HEK293 (cell line): ENCODE results near the gene AKT2.

Source experiments
- CTCF ChIA-PET: fragments of 350-600 bp; formaldehyde crosslinking; extraction: SDS; loops from one replicate; lab custom pipeline; 2021; ENCODE audit warnings: antibody characterized with exemption; lab: Yijun Ruan, JAX
- POLR2A ChIA-PET: fragments of 300-600 bp; formaldehyde crosslinking; extraction: SDS; loops from one replicate; lab custom pipeline; 2020; ENCODE audit warnings: antibody characterized with exemption, inconsistent platforms; lab: Yijun Ruan, JAX
- H3K27ac ChIP-seq: fragments of 200-500 bp; sonication (Bioruptor generic); 2 replicates; pipeline ENCODE4 v1.5.1; 2014; ENCODE audit warnings: low read depth, low read length, control low read depth, inconsistent platforms; ENCODE audit errors: extremely low read depth
- H3K36me3 ChIP-seq, 2 experiments: fragments of 200-500 bp in 1 of 2; sonication (Bioruptor generic) in 1 of 2; 1 replicate in 1 of 2; 2 replicates in 1 of 2; pipeline ENCODE4 v1.5.1; 2014 to 2017; ENCODE audit warnings: inconsistent platforms in 2 of 2, low read length in 2 of 2; ENCODE audit not compliant: control insufficient read depth in 2 of 2, insufficient read depth in 1 of 2
- H3K4me1 ChIP-seq: fragments of 200-500 bp; sonication (Bioruptor generic); 2 replicates; pipeline ENCODE4 v1.5.1; 2014; ENCODE audit warnings: mild to moderate bottlenecking, low read length, inconsistent platforms; ENCODE audit not compliant: control insufficient read depth, insufficient read depth
- H3K4me3 ChIP-seq: 2 replicates; pipeline ENCODE4 v1.5.1; 2011; ENCODE audit warnings: low read depth, mild to moderate bottlenecking, control low read depth, low read length, moderate library complexity
- H3K9me3 ChIP-seq: fragments of 200-500 bp; sonication (Bioruptor generic); 2 replicates; pipeline ENCODE4 v1.5.1; 2014; ENCODE audit warnings: low read depth, low read length, inconsistent platforms; ENCODE audit not compliant: control insufficient read depth, insufficient read depth
- MZF1 ChIP-seq: fragments of 450-650 bp; formaldehyde crosslinking; IDR thresholded peaks from 2 replicates; pipeline ENCODE4 v1.5.1; 2017; ENCODE audit warnings: missing biosample characterization, missing genetic modification characterization, borderline replicate concordance
- OVOL3 ChIP-seq: fragments of 450-650 bp; formaldehyde crosslinking; IDR thresholded peaks from 2 replicates; pipeline ENCODE4 v1.5.1; 2016; ENCODE audit warnings: missing biosample characterization, missing genetic modification characterization
- ZBTB48 ChIP-seq: fragments of 450-650 bp; formaldehyde crosslinking; IDR thresholded peaks from 2 replicates; pipeline ENCODE4 v1.5.1; 2016; ENCODE audit warnings: missing biosample characterization, missing genetic modification characterization
- ZBTB8A ChIP-seq: fragments of 450-650 bp; formaldehyde crosslinking; IDR thresholded peaks from 2 replicates; pipeline ENCODE4 v1.5.1; 2016; ENCODE audit warnings: missing biosample characterization, missing genetic modification characterization
- ZFHX2 ChIP-seq: fragments of 450-650 bp; formaldehyde crosslinking; conservative IDR thresholded peaks from 2 replicates; pipeline ENCODE4 v1.5.1; 2016; ENCODE audit warnings: missing biosample characterization, missing genetic modification characterization
- ZNF146 ChIP-seq: fragments of 450-650 bp; formaldehyde crosslinking; IDR thresholded peaks from 2 replicates; pipeline ENCODE4 v1.5.1; 2016; ENCODE audit warnings: missing biosample characterization, missing genetic modification characterization
- ZNF16 ChIP-seq: fragments of 450-650 bp; formaldehyde crosslinking; IDR thresholded peaks from 2 replicates; pipeline ENCODE4 v1.5.1; 2016; ENCODE audit warnings: low read depth, missing biosample characterization, missing genetic modification characterization
- ZNF202 ChIP-seq: fragments of 450-650 bp; formaldehyde crosslinking; IDR thresholded peaks from 2 replicates; pipeline ENCODE4 v1.5.1; 2016; ENCODE audit warnings: missing biosample characterization, missing genetic modification characterization, borderline replicate concordance
- ZNF214 ChIP-seq: fragments of 450-650 bp; formaldehyde crosslinking; IDR thresholded peaks from 2 replicates; pipeline ENCODE4 v1.5.1; 2017; ENCODE audit warnings: missing biosample characterization, mild to moderate bottlenecking, missing genetic modification characterization, borderline replicate concordance
- ZNF23 ChIP-seq: fragments of 450-650 bp; formaldehyde crosslinking; IDR thresholded peaks from 2 replicates; pipeline ENCODE4 v1.5.1; 2016; ENCODE audit warnings: missing biosample characterization, missing genetic modification characterization, borderline replicate concordance
- ZNF311 ChIP-seq: fragments of 450-650 bp; formaldehyde crosslinking; IDR thresholded peaks from 2 replicates; pipeline ENCODE4 v1.5.1; 2017; ENCODE audit warnings: missing biosample characterization, missing genetic modification characterization, borderline replicate concordance
- ZNF335 ChIP-seq: fragments of 450-650 bp; formaldehyde crosslinking; conservative IDR thresholded peaks from 2 replicates; pipeline ENCODE4 v1.5.1; 2016; ENCODE audit warnings: missing biosample characterization, missing genetic modification characterization
- ZNF362 ChIP-seq: fragments of 450-650 bp; formaldehyde crosslinking; IDR thresholded peaks from 2 replicates; pipeline ENCODE4 v1.5.1; 2016; ENCODE audit warnings: missing biosample characterization, missing genetic modification characterization
- ZNF404 ChIP-seq: fragments of 450-650 bp; formaldehyde crosslinking; IDR thresholded peaks from 2 replicates; pipeline ENCODE4 v1.5.1; 2017; ENCODE audit warnings: missing biosample characterization, missing genetic modification characterization
- ZNF416 ChIP-seq: fragments of 450-650 bp; formaldehyde crosslinking; IDR thresholded peaks from 2 replicates; pipeline ENCODE4 v1.5.1; 2016; ENCODE audit warnings: missing biosample characterization, missing genetic modification characterization
- ZNF426 ChIP-seq: fragments of 450-650 bp; formaldehyde crosslinking; IDR thresholded peaks from 2 replicates; pipeline ENCODE4 v1.5.1; 2017; ENCODE audit warnings: missing biosample characterization, missing genetic modification characterization, mild to moderate bottlenecking, inconsistent platforms, moderate library complexity
- ZNF433 ChIP-seq: fragments of 450-650 bp; formaldehyde crosslinking; IDR thresholded peaks from 2 replicates; pipeline ENCODE4 v1.5.1; 2016; ENCODE audit warnings: missing biosample characterization, missing genetic modification characterization, low read depth
- ZNF530 ChIP-seq: fragments of 450-650 bp; formaldehyde crosslinking; IDR thresholded peaks from 2 replicates; pipeline ENCODE4 v1.5.1; 2016; ENCODE audit warnings: low read depth, missing biosample characterization, missing genetic modification characterization
- ZNF654 ChIP-seq: fragments of 450-650 bp; formaldehyde crosslinking; IDR thresholded peaks from 2 replicates; pipeline ENCODE4 v1.5.1; 2016; ENCODE audit warnings: low read depth, missing biosample characterization, missing genetic modification characterization
- ZNF660 ChIP-seq: fragments of 450-650 bp; IDR thresholded peaks from 2 replicates; pipeline ENCODE4 v1.5.1; 2018; ENCODE audit warnings: missing biosample characterization, mild to moderate bottlenecking, missing genetic modification characterization
- ZNF677 ChIP-seq: fragments of 450-650 bp; IDR thresholded peaks from 2 replicates; pipeline ENCODE4 v1.5.0; 2018; ENCODE audit warnings: missing biosample characterization, mild to moderate bottlenecking, missing genetic modification characterization, moderate library complexity
- ZNF830 ChIP-seq: fragments of 450-650 bp; IDR thresholded peaks from 2 replicates; pipeline ENCODE4 v1.5.0; 2018; ENCODE audit warnings: missing biosample characterization, missing genetic modification characterization, low read depth, mild to moderate bottlenecking, moderate library complexity
- ZNF843 ChIP-seq: fragments of 450-650 bp; formaldehyde crosslinking; IDR thresholded peaks from 2 replicates; pipeline ENCODE4 v1.5.1; 2016; ENCODE audit warnings: missing biosample characterization, missing genetic modification characterization
- TF ChIP-seq, protein P1 (sequence below): fragments of 450-650 bp; formaldehyde crosslinking; conservative IDR thresholded peaks from 2 replicates; pipeline ENCODE4 v1.5.1; 2016; ENCODE audit warnings: low read depth, missing biosample characterization, missing genetic modification characterization
- TF ChIP-seq, protein P2 (sequence below): fragments of 450-650 bp; formaldehyde crosslinking; IDR thresholded peaks from 2 replicates; pipeline ENCODE4 v1.5.1; 2016; ENCODE audit warnings: missing biosample characterization, missing genetic modification characterization

AKT2 gene

DNA sequence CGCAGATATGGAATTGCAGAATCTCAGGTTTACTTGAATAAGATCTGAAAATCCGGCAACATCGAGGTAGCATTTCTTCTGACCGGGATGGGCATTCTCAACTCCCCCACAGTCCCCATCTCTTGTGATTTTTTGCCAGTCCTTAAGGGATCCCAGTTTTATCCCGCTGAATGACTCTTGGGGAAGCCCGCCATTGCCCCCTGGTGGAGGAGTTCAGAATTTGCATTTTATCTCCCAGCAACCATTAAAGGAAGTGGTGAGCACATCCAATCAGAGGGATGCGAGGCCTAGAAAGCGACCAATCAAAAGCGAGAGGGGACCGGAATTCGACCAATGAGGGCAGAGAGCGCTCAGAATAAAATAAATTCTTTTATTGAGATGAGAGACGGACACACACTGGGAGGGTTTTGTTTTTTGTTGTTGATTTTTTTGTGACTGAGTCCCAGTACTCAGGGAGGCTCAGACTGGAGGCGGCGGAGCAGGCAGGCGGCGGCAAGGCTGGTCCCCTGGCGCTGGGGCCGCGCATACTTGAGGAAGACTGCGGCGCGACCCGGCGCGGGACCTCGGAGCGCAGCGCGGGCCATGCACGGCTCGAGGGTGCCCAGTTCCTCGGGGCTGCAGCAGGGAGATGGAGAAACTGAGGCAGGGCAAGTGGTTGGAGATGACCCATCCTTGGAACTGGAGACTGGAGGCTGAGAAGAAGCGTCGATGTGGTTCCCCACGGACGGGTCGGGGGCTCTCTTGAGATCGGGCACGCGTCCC is 63.1 kb downstream of the AKT2 start:
- no peak overlapping the region for H3K4me3 ChIP-seq
- POLR2A ChIA-PET: no interaction called here
- CTCF ChIA-PET: interaction anchor here (0.6 to 5.1 kb wide), 9 partner anchors 8 to 113 kb away, joined by 3 to 52 read pairs (median 4); no protein-coding TSS in a partner anchor
- TF ChIP-seq ZNF23 (tag by site-specific recombination): no peak
- TF ChIP-seq, protein P1, sequence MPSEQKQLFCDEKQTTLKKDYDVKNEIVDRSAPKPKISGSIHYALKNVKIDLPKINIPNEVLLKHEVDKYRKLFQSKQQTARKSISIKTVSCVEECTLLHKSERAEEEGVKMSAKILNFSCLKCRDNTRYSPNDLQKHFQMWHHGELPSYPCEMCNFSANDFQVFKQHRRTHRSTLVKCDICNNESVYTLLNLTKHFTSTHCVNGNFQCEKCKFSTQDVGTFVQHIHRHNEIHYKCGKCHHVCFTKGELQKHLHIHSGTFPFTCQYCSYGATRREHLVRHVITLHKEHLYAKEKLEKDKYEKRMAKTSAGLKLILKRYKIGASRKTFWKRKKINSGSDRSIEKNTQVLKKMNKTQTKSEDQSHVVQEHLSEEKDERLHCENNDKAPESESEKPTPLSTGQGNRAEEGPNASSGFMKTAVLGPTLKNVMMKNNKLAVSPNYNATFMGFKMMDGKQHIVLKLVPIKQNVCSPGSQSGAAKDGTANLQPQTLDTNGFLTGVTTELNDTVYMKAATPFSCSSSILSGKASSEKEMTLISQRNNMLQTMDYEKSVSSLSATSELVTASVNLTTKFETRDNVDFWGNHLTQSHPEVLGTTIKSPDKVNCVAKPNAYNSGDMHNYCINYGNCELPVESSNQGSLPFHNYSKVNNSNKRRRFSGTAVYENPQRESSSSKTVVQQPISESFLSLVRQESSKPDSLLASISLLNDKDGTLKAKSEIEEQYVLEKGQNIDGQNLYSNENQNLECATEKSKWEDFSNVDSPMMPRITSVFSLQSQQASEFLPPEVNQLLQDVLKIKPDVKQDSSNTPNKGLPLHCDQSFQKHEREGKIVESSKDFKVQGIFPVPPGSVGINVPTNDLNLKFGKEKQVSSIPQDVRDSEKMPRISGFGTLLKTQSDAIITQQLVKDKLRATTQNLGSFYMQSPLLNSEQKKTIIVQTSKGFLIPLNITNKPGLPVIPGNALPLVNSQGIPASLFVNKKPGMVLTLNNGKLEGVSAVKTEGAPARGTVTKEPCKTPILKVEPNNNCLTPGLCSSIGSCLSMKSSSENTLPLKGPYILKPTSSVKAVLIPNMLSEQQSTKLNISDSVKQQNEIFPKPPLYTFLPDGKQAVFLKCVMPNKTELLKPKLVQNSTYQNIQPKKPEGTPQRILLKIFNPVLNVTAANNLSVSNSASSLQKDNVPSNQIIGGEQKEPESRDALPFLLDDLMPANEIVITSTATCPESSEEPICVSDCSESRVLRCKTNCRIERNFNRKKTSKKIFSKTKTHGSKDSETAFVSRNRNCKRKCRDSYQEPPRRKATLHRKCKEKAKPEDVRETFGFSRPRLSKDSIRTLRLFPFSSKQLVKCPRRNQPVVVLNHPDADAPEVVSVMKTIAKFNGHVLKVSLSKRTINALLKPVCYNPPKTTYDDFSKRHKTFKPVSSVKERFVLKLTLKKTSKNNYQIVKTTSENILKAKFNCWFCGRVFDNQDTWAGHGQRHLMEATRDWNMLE (tag by site-specific recombination): no peak
- no peak for TF ChIP-seq ZBTB8A (tag by site-specific recombination)
- no peak for TF ChIP-seq ZNF416 (tag by site-specific recombination)
- TF ChIP-seq ZNF146 (tag by site-specific recombination): no peak
- TF ChIP-seq ZNF654 (tag by site-specific recombination): peak; percentile 96
- TF ChIP-seq ZNF660 (tag by site-specific recombination): peak; percentile 92
- TF ChIP-seq ZNF530 (tag by site-specific recombination): no peak
- peak; percentile 53 for TF ChIP-seq ZNF677
- TF ChIP-seq ZBTB48 (tag by site-specific recombination): peak; percentile 93
- no peak for TF ChIP-seq ZNF16 (tag by site-specific recombination)
- TF ChIP-seq ZNF830 (tag by site-specific recombination): no peak
- no peak for TF ChIP-seq ZNF214
- no peak for TF ChIP-seq ZNF202
- TF ChIP-seq ZFHX2 (tag by site-specific recombination): 0 out of 2 replicates have a peak, but pooled peaks have one; percentile 3
- no peak for TF ChIP-seq ZNF404
- TF ChIP-seq ZNF843: no peak
- TF ChIP-seq ZNF335: peak; percentile 34
- TF ChIP-seq, protein P2, sequence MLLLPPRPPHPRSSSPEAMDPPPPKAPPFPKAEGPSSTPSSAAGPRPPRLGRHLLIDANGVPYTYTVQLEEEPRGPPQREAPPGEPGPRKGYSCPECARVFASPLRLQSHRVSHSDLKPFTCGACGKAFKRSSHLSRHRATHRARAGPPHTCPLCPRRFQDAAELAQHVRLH (tag by site-specific recombination): no peak
- TF ChIP-seq ZNF426 (tag by site-specific recombination): no peak
- TF ChIP-seq ZNF311 (tag by site-specific recombination): 0 out of 2 replicates have a peak, but pooled peaks have one; percentile 62
- TF ChIP-seq ZNF362 (tag by site-specific recombination): peak; percentile 35; the same call in 1 of the 2 replicates
- TF ChIP-seq MZF1 (tag by site-specific recombination): peak; percentile 90; the same call in 1 of the 2 replicates
- TF ChIP-seq ZNF433: no peak
- TF ChIP-seq OVOL3: no peak

More for the DNA sequence above, 63.1 kb downstream of the AKT2 start:
- Histone ChIP-seq H3K36me3 (no peaks in the 10 kb centered on the region; a peak in 1 of 3 replicates), H3K9me3 (peaks cover 3% of the 10 kb centered on the region), H3K4me1 (peaks cover 18% of the 10 kb centered on the region), H3K27ac (no peak overlapping the region)
